Measurements from ENCODE around the gene CLCN2.

CLCN2 gene

DNA sequence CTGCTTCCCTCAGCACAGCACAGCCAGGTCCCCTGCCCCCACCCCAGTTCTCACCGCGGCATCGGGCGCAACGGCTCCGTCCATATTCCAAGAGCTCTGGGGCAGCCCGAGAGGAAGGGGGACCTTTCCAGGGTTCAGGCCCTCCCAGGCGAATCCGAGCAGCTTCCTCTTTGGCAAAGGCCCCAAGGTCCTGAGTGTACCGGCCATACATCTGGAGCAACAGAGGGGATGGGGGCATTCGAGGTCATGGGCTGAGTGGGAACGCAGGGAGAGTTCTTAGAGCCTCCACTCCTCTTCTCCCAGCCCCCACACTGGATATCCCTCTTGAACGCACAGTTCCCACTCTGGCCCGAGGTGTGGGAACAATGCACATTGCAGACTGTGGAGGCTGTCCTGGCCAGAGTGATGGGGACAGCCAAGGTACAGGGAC is 2.5 kb downstream of the CLCN2 start:
- no peak overlapping the region for H3K4me3 ChIP-seq (ENCODE audit: low read length)
- DNase-seq (ENCODE audit: low read depth), result no peak
- TF ChIP-seq, protein P1, sequence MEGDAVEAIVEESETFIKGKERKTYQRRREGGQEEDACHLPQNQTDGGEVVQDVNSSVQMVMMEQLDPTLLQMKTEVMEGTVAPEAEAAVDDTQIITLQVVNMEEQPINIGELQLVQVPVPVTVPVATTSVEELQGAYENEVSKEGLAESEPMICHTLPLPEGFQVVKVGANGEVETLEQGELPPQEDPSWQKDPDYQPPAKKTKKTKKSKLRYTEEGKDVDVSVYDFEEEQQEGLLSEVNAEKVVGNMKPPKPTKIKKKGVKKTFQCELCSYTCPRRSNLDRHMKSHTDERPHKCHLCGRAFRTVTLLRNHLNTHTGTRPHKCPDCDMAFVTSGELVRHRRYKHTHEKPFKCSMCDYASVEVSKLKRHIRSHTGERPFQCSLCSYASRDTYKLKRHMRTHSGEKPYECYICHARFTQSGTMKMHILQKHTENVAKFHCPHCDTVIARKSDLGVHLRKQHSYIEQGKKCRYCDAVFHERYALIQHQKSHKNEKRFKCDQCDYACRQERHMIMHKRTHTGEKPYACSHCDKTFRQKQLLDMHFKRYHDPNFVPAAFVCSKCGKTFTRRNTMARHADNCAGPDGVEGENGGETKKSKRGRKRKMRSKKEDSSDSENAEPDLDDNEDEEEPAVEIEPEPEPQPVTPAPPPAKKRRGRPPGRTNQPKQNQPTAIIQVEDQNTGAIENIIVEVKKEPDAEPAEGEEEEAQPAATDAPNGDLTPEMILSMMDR (conservative IDR thresholded peaks at IDR 0.05; ENCODE audit: low read depth, low read length), result no peak

DNA sequence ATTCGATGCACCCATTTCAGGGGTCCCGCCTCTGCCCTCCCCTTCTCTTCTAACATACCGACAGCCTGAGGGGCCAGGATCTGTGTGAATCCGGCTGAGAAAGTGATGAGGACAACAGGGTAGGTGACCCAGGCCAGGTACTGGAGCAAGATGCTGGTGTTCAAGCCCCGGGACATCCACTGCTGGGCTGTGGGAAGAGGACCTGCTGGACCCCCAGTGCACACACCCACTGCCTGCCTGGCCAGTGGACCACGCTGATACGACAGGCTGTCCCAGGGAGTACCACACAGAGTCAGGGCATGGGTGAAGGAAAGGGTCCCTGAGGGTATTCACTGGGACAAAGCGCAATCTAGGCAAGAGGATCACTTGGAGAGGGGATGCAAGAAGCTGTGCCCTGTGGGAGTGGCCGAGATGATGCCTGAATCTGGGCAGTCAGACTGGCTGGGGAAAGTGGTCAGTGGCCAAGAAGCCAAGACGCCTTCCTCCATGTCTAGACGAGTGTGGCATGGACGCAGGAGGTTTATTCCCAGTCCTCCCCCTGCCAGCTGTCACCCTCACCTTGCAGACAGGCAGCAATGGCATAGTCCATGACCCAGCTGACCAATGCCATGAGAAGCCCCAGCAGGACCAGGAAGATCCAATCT is 3.2 kb downstream of the CLCN2 start:
- TF ChIP-seq, protein P1 (conservative IDR thresholded peaks at IDR 0.05; ENCODE audit: low read depth, low read length), result no peak
- DNase-seq (ENCODE audit: low read depth), result no peak
- no peak overlapping the region for H3K4me3 ChIP-seq (ENCODE audit: low read length)

DNA sequence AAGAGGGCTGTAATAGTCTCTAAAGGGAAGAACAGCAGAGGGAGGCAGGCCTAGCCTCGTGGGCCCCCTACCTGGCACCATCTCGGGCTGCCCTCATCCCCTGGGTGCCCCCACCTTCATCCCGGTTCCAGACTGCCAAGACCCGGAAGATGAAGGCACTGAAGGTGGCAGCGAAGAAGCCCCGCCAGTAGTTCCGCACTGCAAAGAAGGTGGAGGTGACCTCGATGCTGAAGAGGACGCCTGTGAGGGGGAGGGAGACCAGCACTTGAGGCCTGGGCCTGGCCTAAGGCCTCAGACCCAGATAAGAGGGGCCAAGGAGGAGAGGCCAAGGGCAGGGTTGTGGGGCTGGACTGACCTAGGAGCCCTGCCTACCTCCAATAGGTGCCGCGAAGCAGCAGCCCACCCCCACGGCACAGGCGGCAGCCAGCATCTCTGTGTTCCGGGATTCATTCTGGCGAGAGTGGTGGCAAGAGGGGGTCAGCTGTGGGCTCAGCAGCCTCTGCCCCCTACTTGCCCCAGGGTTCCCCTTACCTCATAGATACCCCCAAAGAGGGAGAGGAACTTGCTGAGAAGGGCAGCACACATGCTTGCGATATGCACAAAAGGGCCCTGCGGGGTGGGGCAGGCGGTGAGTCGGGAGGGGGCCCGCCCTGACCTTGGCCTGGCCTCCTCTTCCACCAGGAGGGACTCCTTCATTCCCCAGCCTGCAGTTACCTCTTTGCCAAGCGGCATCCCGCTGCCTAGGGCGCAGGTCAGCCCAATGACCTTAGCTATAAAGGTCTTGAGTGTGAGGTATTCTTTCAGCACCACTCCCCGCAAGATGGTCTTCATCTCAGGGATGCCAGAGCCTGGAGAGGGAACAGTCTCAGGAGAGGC is 3.9 kb downstream of the CLCN2 start:
- DNase-seq (ENCODE audit: low read depth), result no peak
- TF ChIP-seq, protein P1 (conservative IDR thresholded peaks at IDR 0.05; ENCODE audit: low read depth, low read length), result no peak

DNA sequence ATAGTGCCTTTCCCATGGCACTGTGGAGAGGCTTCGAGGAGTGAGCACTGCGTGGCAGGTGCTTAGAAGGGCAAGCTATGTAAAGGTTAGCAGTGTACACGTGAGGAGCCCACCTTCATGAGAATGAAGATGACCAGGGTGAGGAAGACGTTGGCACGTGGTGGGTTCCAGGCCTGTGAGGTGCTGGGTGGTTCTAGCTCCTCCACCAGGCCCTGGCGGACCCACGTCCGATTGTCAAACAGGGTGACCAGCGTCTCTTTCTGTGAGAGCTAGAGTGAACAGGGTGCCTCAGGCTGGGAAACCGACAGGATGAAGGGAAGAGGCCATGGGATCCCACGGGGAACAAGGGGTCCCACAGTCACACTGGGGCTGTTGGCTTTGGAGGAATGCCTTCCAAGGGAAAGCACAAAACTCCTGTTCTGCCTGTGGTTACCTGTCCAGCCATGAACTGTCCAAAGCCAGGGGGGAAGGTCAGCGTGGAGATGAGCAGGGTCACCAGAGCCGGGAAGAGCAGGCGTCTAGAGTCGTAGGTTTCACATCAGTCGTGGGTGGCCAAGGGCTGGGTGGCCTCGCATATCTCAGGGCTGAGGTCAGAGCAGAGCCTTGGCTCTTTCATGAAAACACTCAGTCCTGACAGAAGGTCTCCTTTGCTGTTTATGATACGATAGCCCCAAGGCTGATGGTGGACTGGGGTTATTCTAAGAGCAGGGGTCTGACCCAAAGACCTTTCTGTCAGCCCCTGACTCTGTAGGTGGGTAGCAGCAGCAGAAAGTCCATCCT is 6.0 kb downstream of the CLCN2 start:
- H3K4me3 ChIP-seq (ENCODE audit: low read length), result no peak overlapping the region
- TF ChIP-seq, protein P1 (conservative IDR thresholded peaks at IDR 0.05; ENCODE audit: low read depth, low read length), result no peak
- no peak for DNase-seq (ENCODE audit: low read depth)

More for the DNA sequence above, 3.9 kb downstream of the CLCN2 start:
- H3K4me3 ChIP-seq (ENCODE audit: low read length), result no peak overlapping the region

DNA sequence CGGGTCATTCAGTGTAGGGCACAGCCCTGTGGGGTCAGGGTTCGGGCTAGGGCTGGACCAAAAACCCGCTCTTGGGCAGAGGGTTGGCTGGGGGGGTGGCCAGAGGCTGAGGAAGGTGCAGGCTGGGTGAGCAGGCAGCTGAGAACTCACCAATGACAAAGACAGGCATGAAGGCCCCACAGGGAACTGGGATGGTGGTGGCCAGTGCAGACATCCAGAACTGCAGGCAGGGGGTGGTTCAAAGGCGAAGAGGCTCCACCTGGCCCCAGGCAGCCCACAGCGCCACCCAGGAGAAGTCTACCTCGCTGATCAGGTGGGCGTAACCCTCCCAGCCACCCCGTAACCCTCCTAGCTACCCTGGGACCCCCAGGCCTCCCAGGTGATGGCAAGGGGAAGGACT is 6.7 kb downstream of the CLCN2 start:
- no peak for DNase-seq (ENCODE audit: low read depth)
- no peak overlapping the region for H3K4me3 ChIP-seq (ENCODE audit: low read length)
- TF ChIP-seq, protein P1 (conservative IDR thresholded peaks at IDR 0.05; ENCODE audit: low read depth, low read length), result no peak

DNA sequence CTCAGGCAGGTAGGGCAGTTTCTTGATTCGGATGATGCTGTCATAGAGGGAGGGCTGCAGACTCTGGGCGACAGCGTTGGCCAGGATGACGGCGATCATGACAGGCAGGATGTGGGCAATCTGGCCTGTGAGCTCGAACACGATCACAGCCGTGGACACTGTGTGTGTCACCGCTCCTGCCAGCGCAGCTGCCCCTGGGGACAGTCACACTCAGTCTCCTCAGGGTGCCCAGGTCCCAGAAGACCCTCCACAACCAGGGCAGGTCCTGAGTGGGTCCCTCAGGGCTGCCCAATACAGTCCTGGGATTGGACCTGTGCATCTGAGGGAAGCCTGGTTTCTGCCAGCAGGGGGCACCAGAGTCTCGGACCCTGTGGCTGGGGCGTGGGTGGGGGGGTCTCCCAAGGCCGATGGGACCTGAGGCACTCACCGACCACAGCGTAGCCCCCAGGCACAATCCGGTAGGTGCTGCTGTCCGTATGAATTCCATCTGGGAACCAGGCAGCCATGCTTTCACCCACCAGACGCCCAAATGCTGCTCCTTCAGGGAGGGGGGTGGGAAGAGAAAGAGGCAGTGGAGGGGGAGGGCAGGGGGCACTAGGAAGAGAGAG is 7.2 kb downstream of the CLCN2 start:
- no peak for DNase-seq (ENCODE audit: low read depth)
- TF ChIP-seq, protein P1 (conservative IDR thresholded peaks at IDR 0.05; ENCODE audit: low read depth, low read length), result peak; percentile 81
- H3K4me3 ChIP-seq (ENCODE audit: low read length), result no peak overlapping the region
